Kidney epithelial cell (primary cell): ENCODE results near the gene WNT4. TPM values are rescaled to one million over a fixed set of nuclear protein-coding genes. Genes with fewer than 3 reads are reported as not detected.

Source experiments
- DNase-seq: peaks from one replicate; pipeline ENCODE4 v3.0.0-alpha.2; 2010; ENCODE audit warnings: low read depth
- H3K27me3 ChIP-seq: 2 replicates; pipeline ENCODE4 v1.6.0; 2011; ENCODE audit warnings: low read length; ENCODE audit not compliant: control insufficient read depth, insufficient read depth
- H3K36me3 ChIP-seq: 2 replicates; pipeline ENCODE4 v1.5.1; 2011; ENCODE audit warnings: low read length; ENCODE audit not compliant: control insufficient read depth, insufficient read depth
- H3K4me3 ChIP-seq: 2 replicates; pipeline ENCODE4 v1.5.1; 2011; ENCODE audit warnings: low read depth, mild to moderate bottlenecking, control low read depth, low read length
- CTCF ChIP-seq: IDR thresholded peaks from 2 replicates; pipeline ENCODE4 v1.5.1; 2011; ENCODE audit warnings: mild to moderate bottlenecking, moderate library complexity, low read length, control low read depth, inconsistent platforms; ENCODE audit not compliant: insufficient read depth, poor library complexity, severe bottlenecking
- total RNA-seq: library from RNA; depleted of rRNA; stranded (reverse); fragments of >200 nt; gene quantifications from 2 replicates; pipeline ENCODE4 v1.2.3, GENCODE V29; 2015

WNT4 gene
- total RNA-seq, 1 donor from 2014 or later = 0.58 TPM

DNA sequence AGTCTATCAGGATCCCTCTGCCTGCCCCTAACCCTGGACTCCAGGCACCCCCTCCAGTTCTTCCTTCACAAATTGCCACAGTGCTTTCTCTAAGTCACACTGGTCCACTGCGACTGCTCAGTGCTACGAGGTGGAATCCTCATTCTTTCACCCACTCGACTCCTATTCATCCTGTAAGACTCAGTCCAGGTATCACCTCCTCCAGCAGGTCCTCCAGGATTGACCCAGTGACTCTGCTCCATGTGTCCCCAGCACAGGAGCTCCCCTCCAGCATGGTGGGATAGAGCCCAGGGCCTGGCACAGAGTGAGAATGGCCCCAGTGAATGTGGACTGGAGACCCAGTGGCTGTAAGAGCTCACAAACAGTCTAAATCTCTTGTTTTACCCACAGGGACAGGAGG lies 45.5 kb upstream of the WNT4 start:
- no peak overlapping the region for H3K4me3 ChIP-seq
- no peaks in the 10 kb centered on the region for H3K36me3 ChIP-seq
- peaks cover 4% of the 10 kb centered on the region for H3K27me3 ChIP-seq
- DNase-seq = no peak
- no peak for TF ChIP-seq CTCF

- no peak for DNase-seq
- no peak for TF ChIP-seq CTCF
- Histone ChIP-seq H3K36me3 (no peaks in the 10 kb centered on the region), H3K27me3 (peaks cover 6% of the 10 kb centered on the region), H3K4me3 (no peak overlapping the region)
These were observed 43.4 kb upstream of the WNT4 start for GRCh38 chr1:22186311-22186710.

GRCh38 chr1:22184892-22185612 lies 42.2 kb upstream of the WNT4 start:
- TF ChIP-seq CTCF = no peak
- Histone ChIP-seq H3K27me3 (peaks cover 6% of the 10 kb centered on the region), H3K36me3 (no peaks in the 10 kb centered on the region), H3K4me3 (no peak overlapping the region)
- peak; percentile 65 for DNase-seq

GRCh38 chr1:22184454-22184853 lies 41.6 kb upstream of the WNT4 start:
- no peak for DNase-seq
- no peak for TF ChIP-seq CTCF
- peaks cover 6% of the 10 kb centered on the region for H3K27me3 ChIP-seq
- no peaks in the 10 kb centered on the region for H3K36me3 ChIP-seq
- H3K4me3 ChIP-seq = no peak overlapping the region

DNA sequence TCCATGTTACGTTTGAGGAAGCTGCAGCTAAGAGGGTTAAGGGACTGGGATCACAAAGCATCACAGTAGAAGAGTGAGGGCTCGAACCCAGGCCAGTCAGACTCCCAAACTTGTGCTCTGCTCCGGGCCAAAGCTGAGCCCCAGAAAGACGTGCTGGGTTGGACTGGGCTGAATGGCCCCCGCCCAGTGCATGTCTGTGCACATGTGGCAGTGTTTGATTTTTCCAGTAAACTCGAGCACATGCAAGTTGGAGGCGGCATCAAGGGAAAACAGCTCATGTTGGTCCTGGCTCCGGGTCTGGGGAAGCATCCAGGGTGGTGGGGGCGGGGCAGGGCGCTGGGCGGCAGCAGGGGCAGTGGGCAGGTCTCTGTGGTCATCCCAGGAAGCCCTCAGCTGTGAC lies 39.8 kb upstream of the WNT4 start:
- no peak for TF ChIP-seq CTCF
- DNase-seq = no peak
- Histone ChIP-seq H3K27me3 (peaks cover 4% of the 10 kb centered on the region), H3K4me3 (no peak overlapping the region), H3K36me3 (no peaks in the 10 kb centered on the region)
